Activated CD8-positive, alpha-beta T cell treated with anti-CD3 and anti-CD28 coated beads for 36 hours (primary cell): ENCODE data around the gene ATAD3C. TPM values are rescaled to one million over a fixed set of nuclear protein-coding genes. Genes with fewer than 3 reads are reported as not detected.
"Not testable (repeated sequence)": the region's sequence is repeated elsewhere in the genome, so short reads cannot be mapped to it uniquely, and the experiment has no call there.

Experiments used
- ATAC-seq: fragments of 200-7000 bp; cut with Tn5 transposase; one replicate; pipeline ENCODE4 v1.10.0; 2021; ENCODE audit warnings: mild to moderate bottlenecking, moderate library complexity
- CTCF ChIA-PET: fragments of 350-600 bp; sonication (Branson Sonifier 250); formaldehyde crosslinking; loops from one replicate; lab custom pipeline; 2021; ENCODE audit warnings: antibody characterized with exemption; lab: Charles Lee
- POLR2A ChIA-PET: fragments of 350-600 bp; sonication (Branson Sonifier 250); formaldehyde crosslinking; loops from one replicate; lab custom pipeline; 2021; ENCODE audit warnings: antibody characterized with exemption; lab: Charles Lee
- DNase-seq: peaks from one replicate; pipeline ENCODE4 v3.0.0-alpha.2; 2020
- H3K27ac Mint-ChIP-seq: one replicate; pipeline ENCODE4 v1.8.0; 2021; ENCODE audit warnings: mild to moderate bottlenecking, mixed read lengths
- H3K27me3 Mint-ChIP-seq: one replicate; pipeline ENCODE4 v1.8.0; 2021; ENCODE audit warnings: mixed read lengths
- H3K36me3 Mint-ChIP-seq: one replicate; pipeline ENCODE4 v1.8.0; 2021; ENCODE audit warnings: low read depth, mixed read lengths
- H3K4me1 Mint-ChIP-seq: one replicate; pipeline ENCODE4 v1.8.0; 2021; ENCODE audit warnings: low read depth, mixed read lengths
- H3K4me3 Mint-ChIP-seq: one replicate; pipeline ENCODE4 v1.8.0; 2021; ENCODE audit warnings: mild to moderate bottlenecking, moderate library complexity, mixed read lengths
- H3K9me3 Mint-ChIP-seq: one replicate; pipeline ENCODE4 v1.8.0; 2021; ENCODE audit warnings: mixed read lengths
- CTCF ChIP-seq: fragments of 200-600 bp; IDR thresholded peaks from one replicate; pipeline ENCODE4 v1.8.0; 2022; ENCODE audit warnings: antibody characterized with exemption, mild to moderate bottlenecking
- intact Hi-C: fragments of 100-400 bp; cut with micrococcal nuclease; formaldehyde crosslinking; loops from one replicate; pipeline ENCODE4 v1.10.0; 2022
- total RNA-seq, 2 experiments: library from RNA; stranded (reverse); gene quantifications; one replicate each; pipeline ENCODE4 v1.2.3, GENCODE V29; 2021

The ATAD3C gene
- total RNA-seq, 2 experiments from 2014 or later, result 0.99 to 1.8 TPM

- ChIA-PET CTCF (no interaction called here), POLR2A (interaction anchor here (1.1 to 1.6 kb wide), 2 partner anchors 18 to 112 kb away, joined by 3 to 4 read pairs; partner anchors contain the start of gene CCNL2)
- ATAC-seq (no peak), DNase-seq (peak; percentile 42)
- Mint-ChIP-seq H3K27me3 (no peaks in the 10 kb centered on the region), H3K4me1 (peaks cover 10% of the 10 kb centered on the region), H3K9me3 (no peaks in the 10 kb centered on the region), H3K36me3 (peaks cover 10% of the 10 kb centered on the region), H3K4me3 (peak overlapping the region; percentile 91), H3K27ac (peak overlapping the region; percentile 92)
- TF ChIP-seq CTCF, result no peak
- intact Hi-C loops, result no loop called here
Observed at GRCh38 chr1:1510912-1511532, 61.5 kb downstream of the ATAD3C start.

GRCh38 chr1:1511533-1512285, 62.2 kb downstream of the ATAD3C start, which contains the start of gene ATAD3A:
Gene ATAD3A (plus strand): TSS chr1:1512162. CDS start chr1:1512269, 107 bp downstream.
- no peaks in the 10 kb centered on the region for H3K9me3 Mint-ChIP-seq
- peak within 1 kb of the TSS; percentile 91 for H3K4me3 Mint-ChIP-seq
- H3K4me1 Mint-ChIP-seq, result peaks cover 10% of the 10 kb centered on the region
- DNase-seq (peak; percentile 98), ATAC-seq (peak; percentile 96)
- TF ChIP-seq CTCF, result no peak
- H3K36me3 Mint-ChIP-seq, result peaks cover 10% of the 10 kb centered on the region
- CTCF ChIA-PET, result no interaction called here
- POLR2A ChIA-PET, result interaction anchor here (1.1 to 1.6 kb wide), 2 partner anchors 18 to 113 kb away, joined by 3 to 4 read pairs; partner anchors contain the start of gene CCNL2
- H3K27ac Mint-ChIP-seq, result peak within 1 kb of the TSS; percentile 92
- H3K27me3 Mint-ChIP-seq, result no peaks in the 10 kb centered on the region
- intact Hi-C loops, result no loop called here

DNA sequence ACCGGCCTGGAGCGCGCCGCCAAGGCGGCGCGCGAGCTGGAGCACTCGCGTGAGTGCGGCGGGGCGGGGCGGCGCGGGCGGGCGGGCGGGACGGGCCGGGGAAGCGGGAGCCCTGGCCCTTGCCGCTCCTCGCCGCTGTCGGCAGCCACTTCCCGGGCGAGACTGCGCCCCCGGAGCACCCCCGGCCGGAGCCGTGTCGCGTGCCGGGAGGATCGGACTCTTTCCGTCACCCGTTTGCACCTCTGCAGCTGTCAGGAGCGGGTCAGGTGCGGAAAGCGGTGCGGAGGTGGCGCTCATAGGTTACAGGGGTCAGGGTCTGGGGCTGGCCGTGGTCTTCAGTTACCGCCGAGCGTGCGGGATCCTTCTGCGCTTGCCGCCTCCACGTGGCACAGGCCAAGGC, 62.9 kb downstream of the ATAD3C start:
- H3K27me3 Mint-ChIP-seq, H3K4me1 Mint-ChIP-seq, H3K27ac Mint-ChIP-seq, POLR2A ChIA-PET, H3K9me3 Mint-ChIP-seq, intact Hi-C loops, CTCF ChIA-PET: not testable (repeated sequence)
- peak; percentile 16 for ATAC-seq
- peak; percentile 24 for DNase-seq
- Mint-ChIP-seq H3K36me3 (peaks cover 11% of the 10 kb centered on the region), H3K4me3 (peak overlapping the region; percentile 75)

- POLR2A ChIA-PET, H3K9me3 Mint-ChIP-seq, H3K4me1 Mint-ChIP-seq, intact Hi-C loops, H3K27ac Mint-ChIP-seq, H3K27me3 Mint-ChIP-seq, CTCF ChIA-PET, DNase-seq, ATAC-seq: not testable (repeated sequence)
- H3K4me3 Mint-ChIP-seq, result peak overlapping the region; percentile 72
- H3K36me3 Mint-ChIP-seq, result peaks cover 21% of the 10 kb centered on the region
Observed at GRCh38 chr1:1513675-1514074, 64.2 kb downstream of the ATAD3C start.

GRCh38 chr1:1514376-1514775, 64.9 kb downstream of the ATAD3C start:
- H3K27me3 Mint-ChIP-seq, ATAC-seq, intact Hi-C loops, H3K4me3 Mint-ChIP-seq, H3K27ac Mint-ChIP-seq, H3K4me1 Mint-ChIP-seq, H3K9me3 Mint-ChIP-seq, CTCF ChIA-PET, DNase-seq: not testable (repeated sequence)
- peaks cover 23% of the 10 kb centered on the region for H3K36me3 Mint-ChIP-seq
- POLR2A ChIA-PET, result interaction anchor here (0.9 kb wide), 1 partner anchor 25 kb away, joined by 3 read pairs; no protein-coding TSS in a partner anchor

DNA sequence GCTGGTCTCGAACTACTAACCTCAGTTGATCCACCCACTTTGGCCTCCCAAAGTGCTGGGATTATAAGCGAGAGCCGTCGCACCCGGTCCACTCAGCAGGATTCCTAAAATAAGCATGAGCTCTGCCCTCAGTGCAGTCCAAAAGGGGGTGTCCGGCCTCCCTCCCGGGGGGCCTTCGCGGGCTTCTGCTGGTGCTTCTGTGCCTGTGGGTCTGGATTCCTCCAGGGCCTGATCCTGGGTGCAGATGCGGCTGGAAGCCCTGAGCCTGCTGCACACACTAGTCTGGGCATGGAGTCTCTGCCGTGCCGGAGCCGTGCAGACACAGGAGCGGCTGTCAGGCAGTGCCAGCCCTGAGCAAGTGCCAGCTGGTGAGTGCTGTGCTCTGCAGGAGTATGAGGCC, 67.4 kb downstream of the ATAD3C start:
- POLR2A ChIA-PET, H3K4me3 Mint-ChIP-seq, H3K4me1 Mint-ChIP-seq, DNase-seq, CTCF ChIA-PET, ATAC-seq, H3K27ac Mint-ChIP-seq, intact Hi-C loops, H3K27me3 Mint-ChIP-seq, H3K9me3 Mint-ChIP-seq: not testable (repeated sequence)
- peaks cover 27% of the 10 kb centered on the region for H3K36me3 Mint-ChIP-seq
